SK-N-SH treated with all-trans-retinoic acid at 6 μM for 48 hours (cell line): Measurements from ENCODE around the gene TCF3.
"Not testable (repeated sequence)": the region's sequence is repeated elsewhere in the genome, so short reads cannot be mapped to it uniquely, and the experiment has no call there.

Experiments used
- ARNTL ChIP-seq: fragments of 450-650 bp; formaldehyde crosslinking; IDR thresholded peaks from 2 replicates; pipeline ENCODE4 v1.5.0; 2020; ENCODE audit warnings: low read depth, mild to moderate bottlenecking, moderate library complexity, borderline replicate concordance
- CREB5 ChIP-seq: fragments of 250-450 bp; sonication (Bioruptor Pico); IDR thresholded peaks from 2 replicates; pipeline ENCODE4 v1.5.1; 2020; ENCODE audit warnings: low read depth, mild to moderate bottlenecking, moderate library complexity
- CSDC2 ChIP-seq: fragments of 250-450 bp; sonication (Bioruptor Pico); IDR thresholded peaks from 2 replicates; pipeline ENCODE4 v1.5.0; 2020; ENCODE audit warnings: mild to moderate bottlenecking, moderate library complexity
- CSRNP3 ChIP-seq: fragments of 250-450 bp; sonication (Bioruptor Pico); IDR thresholded peaks from 2 replicates; pipeline ENCODE4 v1.5.1; 2021; ENCODE audit warnings: mild to moderate bottlenecking, moderate library complexity
- ISL1 ChIP-seq: fragments of 250-450 bp; sonication (Bioruptor Pico); IDR thresholded peaks from 2 replicates; pipeline ENCODE4 v2.1.2; 2022; ENCODE audit warnings: mild to moderate bottlenecking, moderate library complexity
- OSR1 ChIP-seq: fragments of 250-450 bp; sonication (Bioruptor Pico); IDR thresholded peaks from 2 replicates; pipeline ENCODE4 v1.8.0; 2022; ENCODE audit warnings: moderate library complexity, mild to moderate bottlenecking, inconsistent platforms
- PATZ1 ChIP-seq: fragments of 250-450 bp; sonication (Bioruptor Pico); IDR thresholded peaks from 2 replicates; pipeline ENCODE4 v1.8.0; 2020; ENCODE audit warnings: mild to moderate bottlenecking, moderate library complexity, borderline replicate concordance
- POU6F1 ChIP-seq: fragments of 250-450 bp; sonication (Bioruptor Pico); IDR thresholded peaks from 2 replicates; pipeline ENCODE4 v1.8.0; 2021; ENCODE audit warnings: low read depth, mild to moderate bottlenecking, moderate library complexity, borderline replicate concordance
- SNAI2 ChIP-seq: fragments of 250-450 bp; sonication (Bioruptor Pico); IDR thresholded peaks from 2 replicates; pipeline ENCODE4 v1.5.0; 2020; ENCODE audit warnings: mild to moderate bottlenecking, moderate library complexity
- TOX ChIP-seq: fragments of 250-450 bp; sonication (Bioruptor Pico); IDR thresholded peaks from 2 replicates; pipeline ENCODE4 v1.8.0; 2021; ENCODE audit warnings: mild to moderate bottlenecking, moderate library complexity, borderline replicate concordance
- ZNF70 ChIP-seq: fragments of 450-650 bp; formaldehyde crosslinking; IDR thresholded peaks from 2 replicates; pipeline ENCODE4 v1.5.0; 2020; ENCODE audit warnings: mild to moderate bottlenecking, moderate library complexity

GRCh38 chr19:1685785-1686184 lies 33.4 kb upstream of the TCF3 start:
- TF ChIP-seq PATZ1 (CRISPR knock-in tag); CSDC2; TOX (CRISPR knock-in tag); CREB5 (CRISPR knock-in tag); POU6F1 (CRISPR knock-in tag); SNAI2 (CRISPR knock-in tag); OSR1 (CRISPR knock-in tag); ARNTL (CRISPR knock-in tag); ISL1 (CRISPR knock-in tag); ZNF70 (CRISPR knock-in tag); CSRNP3 (CRISPR knock-in tag): not testable (repeated sequence)
